Putamen (tissue), 1 donor: ENCODE data around the gene FGD6.
"Not testable (repeated sequence)": the region's sequence is repeated elsewhere in the genome, so short reads cannot be mapped to it uniquely, and the experiment has no call there.

ENCODE experiments used
- DNase-seq: peaks from one replicate; pipeline ENCODE4 v3.0.0-alpha.2; 2016; ENCODE audit warnings: low spot score

FGD6 gene

DNA sequence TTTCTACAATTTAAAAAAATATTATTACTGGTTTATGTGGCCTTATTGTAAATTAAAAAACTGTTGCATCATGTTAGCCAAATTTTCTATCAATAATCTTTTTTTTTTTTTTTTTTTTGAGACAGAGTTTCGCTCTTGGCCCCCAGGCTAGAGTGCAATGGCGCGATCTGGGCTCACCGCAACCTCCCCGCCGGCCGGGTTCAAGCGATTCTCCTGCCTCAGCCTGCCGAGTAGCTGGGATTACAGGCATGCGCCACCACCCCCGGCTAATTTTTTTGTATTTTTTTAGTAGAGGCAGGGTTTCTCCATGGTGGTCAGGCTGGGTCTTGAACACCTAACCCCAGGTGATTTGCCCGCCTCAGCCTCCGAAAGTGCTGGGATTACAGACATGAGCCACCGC, 16.9 kb upstream of the FGD6 start:
- not testable (repeated sequence) for DNase-seq

DNA sequence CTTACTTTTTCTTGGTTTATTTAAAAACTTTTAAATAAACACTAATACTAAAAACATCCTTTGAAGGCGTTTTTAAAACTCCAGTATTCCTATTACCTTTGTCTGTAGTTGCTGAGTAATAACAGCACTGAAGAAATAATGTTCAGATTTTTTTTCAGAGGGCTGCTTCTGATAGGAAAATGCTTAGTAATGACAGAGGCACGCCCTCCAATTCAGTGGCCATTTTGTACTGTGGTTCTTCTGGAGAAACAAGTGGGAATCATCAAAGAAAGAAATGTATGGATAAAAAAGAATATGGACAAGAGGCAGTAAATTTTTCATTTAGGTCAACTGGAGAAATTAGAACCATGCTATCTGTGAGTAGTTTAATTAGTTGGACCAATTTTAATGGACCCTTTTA, 13.9 kb upstream of the FGD6 start:
- no peak for DNase-seq

DNA sequence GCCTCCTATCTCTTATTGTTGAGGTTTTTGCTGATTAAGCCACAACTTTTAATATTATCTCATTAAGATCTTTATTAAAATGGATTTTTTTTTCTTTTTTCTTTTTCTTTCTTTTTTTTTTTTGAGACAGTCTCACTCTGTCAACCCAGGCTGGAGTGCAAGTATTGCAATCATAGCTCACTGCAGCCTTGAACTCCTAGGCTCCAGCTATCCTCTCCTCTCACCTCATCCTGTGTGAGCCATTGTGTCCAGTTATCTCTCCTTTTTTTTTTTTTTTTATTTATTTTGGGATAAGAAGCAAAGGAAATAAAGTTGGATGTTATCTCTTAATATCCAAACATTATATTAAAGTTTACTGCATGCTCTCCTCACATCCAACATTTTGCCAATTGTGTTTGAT, 13.0 kb upstream of the FGD6 start:
- DNase-seq = no peak

DNA sequence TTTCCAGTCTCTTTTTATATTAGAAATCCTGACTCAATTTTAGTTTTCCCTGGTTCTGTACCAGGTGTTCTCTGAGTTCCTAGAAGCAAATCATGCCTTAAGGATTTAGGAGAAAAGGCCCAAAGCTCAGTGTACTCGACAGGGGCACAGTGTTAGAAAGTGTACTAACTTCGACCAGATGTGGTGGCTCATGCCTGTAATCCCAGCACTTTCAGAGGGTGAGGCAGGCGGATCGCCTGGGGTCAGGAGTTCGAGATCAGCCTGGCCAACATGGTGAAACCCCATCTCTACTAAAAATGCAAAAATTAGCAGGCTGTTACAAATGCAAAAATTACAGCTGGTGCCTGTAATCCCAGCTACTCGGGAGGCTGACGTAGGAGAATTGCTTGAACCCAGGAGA, 12.4 kb upstream of the FGD6 start:
- DNase-seq = no peak

DNA sequence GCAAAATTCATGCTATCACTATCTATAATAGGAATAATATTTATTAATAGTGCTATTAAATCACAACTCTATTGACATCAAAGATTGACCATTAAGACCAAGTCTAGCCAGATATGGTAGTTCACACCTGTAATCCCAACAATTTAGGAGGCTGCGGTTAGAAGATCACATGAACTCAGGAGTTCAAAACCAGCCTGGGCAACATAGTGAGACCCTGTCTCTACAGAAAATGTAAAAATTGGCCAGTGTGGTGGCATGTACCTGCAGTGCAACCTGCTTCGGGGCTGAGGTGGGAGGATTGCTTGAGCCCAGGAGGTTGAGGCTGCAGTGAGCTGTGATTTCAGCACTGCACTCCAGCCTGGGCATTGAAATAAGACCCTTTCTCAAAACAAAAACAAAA, 11.3 kb upstream of the FGD6 start:
- no peak for DNase-seq

DNA sequence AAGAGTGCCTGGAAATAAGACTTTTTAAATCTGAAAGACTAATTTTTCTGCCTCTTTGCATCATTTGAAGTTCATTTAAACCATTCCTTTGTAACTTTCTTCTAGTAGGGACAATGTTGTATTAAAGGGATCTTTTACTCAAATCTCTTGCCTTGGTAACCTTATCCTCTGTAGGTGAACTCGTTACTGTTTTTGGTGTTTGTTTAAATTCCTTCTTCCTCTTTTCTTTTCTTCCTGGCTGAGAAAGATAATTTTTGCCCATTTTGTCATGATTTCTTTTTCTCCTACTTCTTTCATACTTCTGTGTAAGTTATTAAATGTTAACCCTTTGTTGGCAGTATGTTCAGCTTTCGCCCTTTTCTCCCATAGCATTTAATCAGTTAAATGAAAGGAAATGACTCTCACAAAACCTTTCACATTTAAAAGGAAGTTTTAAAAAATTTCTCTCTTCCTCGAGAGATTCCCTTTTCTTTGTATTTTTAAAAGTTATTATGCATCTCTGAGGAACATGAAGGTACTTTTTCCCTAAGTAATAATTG, 10.6 kb upstream of the FGD6 start:
- no peak for DNase-seq

DNA sequence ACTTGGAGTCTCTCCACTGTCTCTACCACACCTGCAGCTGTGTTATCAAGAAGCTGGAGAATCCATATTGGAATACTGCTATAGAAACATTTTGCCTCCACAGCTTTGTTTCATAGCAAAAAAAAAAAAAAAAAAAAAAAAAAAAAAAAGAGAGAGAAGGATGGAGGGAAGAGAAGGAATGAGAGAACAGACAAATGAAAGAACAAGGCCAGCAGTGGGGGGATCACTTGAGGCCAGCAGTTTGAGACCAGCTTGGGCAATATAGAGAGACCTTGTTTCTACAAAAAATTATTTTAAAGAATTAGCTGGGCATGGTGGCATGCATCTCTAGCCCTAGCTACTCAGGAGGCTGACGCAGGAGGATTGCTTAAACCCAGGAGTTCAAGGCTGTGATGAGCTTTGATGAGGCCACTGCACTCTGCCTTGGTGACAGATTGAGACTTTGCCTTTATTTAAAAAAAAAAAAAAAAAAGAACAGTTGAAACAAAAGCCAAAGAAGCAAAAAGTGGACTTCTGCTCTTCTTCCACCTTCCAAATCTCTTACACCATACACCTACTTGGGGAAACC, 8.5 kb upstream of the FGD6 start:
- DNase-seq = no peak

DNA sequence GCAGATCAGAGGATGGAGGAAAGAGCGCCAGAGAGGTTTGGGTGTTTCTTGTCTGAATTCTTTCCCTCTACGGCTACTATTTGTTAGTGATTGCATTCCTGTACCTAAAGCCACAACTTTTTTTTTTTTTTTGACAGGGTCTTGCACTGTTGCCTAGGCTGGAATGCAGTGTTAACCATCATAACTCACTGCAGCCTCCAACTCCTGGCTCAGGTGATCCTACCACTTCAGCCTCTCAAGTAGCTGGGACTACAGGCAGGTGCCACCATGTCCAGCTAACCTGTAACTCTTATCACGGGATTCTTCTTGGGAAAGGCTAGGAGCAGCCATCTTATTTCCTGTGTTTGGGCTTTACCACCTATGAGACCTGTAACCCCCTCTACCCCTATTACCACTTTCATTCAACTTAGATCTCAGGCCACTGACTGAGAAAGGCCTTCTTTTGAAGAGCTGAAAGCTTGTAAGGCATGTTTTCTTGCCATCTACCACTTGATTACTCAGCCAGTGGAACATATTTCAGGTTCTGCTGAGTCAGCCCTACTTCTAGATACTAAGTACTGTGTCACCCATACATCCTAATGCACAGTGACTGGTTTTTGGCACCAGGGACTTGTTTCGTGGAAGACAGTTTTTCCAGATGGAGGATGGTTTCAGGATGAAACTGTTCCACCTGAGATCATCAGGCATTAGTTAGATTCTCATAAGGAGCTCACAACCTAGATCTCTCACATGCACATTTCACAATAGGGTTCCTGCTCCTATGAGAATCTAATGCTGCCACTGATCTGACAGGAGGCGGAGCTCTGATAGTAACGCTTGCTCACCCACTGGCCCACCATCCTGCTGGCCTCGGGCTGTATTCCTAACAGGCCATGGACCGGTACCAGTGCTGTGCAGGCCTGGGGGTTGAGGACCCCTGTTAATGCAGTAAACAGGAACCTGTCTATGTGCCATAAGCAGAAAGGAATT, 7.2 kb upstream of the FGD6 start:
- no peak for DNase-seq

DNA sequence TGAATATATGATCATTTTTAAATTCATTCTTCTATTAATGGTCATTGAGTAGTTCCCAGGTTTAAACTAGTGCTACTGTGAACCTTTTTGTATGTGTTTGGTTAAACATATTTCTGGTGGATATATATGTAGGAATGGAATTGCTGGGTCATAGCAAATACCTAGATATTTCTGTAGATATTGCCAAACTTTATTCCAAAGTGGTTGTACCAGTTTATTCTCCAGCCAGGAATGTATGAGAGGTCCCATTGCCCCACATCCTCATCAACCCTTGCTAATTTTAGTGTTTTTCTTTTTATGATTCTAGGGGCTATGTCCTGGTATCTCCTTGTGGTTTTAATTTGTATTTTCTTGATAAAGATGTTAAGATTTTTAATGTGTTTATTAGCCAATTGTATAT, 3.5 kb upstream of the FGD6 start:
- no peak for DNase-seq

DNA sequence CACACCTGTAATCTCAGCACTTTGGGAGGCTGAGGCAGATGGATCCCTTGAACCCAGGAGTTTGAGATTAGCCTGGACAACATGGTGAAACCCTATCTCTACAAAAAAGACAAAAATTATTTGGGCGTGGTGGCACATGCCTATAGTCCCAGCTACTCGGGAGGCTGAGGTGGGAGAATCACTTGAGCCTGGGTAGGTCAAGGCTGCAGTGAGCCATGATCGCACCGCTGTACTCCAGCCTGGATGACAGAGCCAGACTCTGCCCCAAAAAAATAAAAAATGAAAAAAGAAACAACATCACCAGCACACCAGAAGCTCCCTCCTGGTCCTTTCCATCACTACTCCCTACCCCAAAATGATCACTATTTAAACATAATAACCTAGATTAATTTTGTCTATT, 2.9 kb upstream of the FGD6 start:
- no peak for DNase-seq

DNA sequence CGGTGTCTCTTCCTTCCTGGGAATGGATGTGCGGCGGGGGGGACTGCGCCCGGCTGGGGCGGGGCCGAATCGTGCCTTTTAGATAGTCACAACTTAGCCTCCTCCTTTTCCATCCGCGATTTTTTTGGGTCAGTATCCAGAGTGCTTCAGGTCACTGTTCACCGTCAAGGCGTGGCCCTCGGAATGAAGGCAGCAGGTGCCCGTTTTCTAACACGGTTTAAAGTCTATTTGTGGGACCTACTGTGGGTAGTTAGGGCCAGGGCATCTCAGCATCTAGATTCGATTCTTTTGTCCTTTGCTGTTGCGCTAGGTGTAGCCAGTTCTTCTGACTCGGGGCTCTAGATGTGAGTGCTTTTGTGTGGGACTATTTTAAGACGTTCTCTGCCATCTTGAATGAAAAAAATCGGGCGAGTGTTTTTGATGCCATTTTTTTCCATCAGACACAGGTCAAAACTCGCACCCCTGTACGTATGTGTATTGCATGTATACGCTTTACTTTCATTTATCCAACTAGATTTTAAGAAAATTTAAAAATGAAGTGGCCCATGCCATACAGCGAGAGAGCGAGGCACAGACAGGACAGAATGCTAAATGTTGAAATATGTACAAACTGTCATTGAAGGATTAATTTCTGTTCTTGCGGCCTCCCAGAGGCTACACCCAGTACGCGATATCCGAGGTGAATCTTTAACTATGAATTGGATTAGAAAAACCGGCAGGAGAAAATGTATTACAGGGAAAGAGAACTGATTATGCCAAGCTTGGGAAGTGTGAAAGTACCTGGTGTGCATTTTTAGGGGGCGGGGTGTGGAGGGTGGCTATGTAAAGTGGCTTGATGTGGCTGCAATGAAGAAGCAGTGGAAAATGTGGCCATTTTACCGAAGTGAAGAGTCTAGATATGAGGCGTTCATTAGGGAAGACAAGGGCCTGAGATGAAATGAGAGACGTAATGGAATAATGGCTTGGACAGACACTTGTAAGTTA, 1.2 kb upstream of the FGD6 start:
- DNase-seq = peak; percentile 39

DNA sequence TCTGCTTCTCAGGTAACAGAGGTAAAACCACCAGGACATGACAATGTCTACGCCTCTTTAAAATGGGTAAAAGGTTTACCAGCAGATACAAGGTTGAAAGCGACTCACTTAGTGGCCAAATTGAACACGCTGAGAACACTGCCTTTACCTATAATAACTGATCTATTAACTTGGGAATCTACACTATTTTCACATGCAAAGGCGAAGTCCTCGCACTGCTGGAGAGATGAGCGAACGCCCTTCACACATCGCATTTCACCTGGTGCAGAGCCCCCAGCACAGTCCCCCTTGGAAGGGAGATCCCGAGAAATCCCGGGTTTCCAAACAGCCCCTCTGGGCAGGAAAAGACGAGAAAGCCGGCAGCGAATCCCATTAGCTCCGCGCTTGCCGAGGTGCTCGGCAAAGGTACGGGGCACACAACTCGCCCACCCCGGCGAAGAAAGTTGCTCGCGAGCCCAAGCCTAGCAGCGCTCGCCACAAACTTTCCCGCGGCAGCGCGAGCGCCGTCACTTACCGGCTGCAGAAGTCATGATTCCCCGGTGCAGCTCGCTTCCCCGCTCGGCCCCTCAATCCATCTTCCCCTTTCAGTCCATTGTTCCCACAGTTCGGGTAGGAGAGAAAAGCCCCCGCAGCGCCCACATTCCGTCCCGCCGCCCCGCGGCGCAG, 423 bp downstream of the FGD6 start:
- DNase-seq = no peak

DNA sequence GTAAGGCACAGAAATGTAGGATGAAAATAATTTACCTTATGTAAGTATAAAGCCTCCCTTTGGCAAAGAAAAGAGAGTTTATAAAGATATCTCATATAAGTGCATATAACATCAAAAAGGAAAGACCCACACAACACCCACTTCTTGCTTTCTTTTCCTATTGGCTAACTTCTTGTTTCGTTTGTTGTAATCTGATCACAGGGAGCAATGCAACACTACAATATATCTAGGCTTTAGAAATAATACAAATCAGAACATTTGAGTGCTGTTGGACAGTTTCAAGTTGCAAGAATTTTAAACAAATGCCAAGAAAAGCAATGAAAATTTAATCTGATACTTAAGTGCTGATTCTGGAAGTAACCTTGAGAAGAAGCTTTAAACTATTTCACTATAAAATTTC, 1.3 kb downstream of the FGD6 start:
- DNase-seq = no peak

DNA sequence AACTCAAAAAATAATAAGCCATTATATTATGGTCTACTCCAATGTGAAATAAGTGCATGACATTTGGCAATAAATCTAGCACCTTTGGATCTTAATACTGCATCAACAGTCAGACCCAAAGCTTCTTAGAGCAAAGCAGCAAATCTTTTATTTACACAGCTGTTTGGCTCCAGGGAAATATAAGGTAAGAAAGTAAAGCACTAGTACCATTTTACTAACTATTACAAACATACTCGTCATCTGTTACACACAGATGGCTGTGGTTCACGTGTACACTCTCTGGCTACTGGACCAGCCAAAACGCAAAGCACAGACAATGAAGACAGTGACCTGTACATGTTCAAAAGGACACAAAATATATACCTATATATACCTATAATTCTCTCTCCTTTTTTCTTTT, 2.8 kb downstream of the FGD6 start:
- DNase-seq = no peak

DNA sequence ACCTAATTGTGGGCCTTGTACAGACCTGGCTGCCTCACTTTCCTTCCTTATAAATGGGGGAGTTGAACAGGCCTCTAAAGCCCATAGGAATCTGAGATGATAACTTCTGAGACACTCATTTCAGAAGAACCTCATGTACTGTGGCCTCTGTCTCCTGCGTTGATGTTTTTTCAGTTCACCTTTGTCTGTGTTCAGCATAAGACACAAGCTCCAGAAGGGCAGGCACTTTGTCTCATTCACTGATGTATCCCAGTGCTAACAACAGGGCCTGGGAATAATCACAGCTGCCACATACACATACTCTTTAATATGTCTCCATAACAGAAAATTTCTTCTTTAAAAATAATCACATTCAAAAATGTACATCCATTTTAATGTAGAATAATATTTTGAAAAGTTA, 3.3 kb downstream of the FGD6 start:
- DNase-seq = no peak

DNA sequence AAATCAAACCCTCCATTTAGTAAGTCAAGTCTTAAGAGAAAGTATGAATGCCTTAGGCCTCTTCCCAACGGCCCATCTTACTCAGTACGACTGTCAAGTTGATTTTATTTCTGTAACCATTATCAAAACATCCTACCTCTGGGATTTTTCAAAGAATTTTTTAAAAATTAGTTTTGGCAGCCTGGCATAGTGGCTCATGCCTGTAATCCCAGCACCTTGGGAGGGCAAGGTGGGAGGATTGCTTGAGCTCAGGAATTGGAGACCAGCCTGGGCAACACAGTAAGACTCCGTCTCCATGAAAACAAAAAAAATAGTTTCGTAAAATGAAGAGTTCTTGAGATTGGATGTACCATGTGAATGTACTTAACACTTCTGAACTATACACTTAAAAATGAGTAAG, 4.1 kb downstream of the FGD6 start:
- no peak for DNase-seq

DNA sequence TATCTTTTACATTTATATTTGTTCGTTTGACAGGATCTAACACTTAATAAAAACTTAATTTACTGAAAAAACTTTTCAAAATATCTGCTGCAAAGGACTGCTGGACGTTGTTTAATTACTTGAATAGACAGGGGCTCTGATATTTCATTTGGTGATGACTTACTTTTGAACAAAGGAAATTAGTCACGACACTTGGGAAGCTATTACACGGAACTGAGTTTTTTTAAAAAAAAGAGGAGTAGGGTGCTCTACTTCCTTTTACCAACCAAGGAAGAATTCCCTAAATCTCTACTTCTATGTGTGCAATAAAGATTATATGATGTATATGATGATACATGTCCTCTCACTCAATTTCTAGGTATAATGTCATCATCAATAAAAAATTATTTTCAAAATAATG, 4.7 kb downstream of the FGD6 start:
- DNase-seq = no peak

DNA sequence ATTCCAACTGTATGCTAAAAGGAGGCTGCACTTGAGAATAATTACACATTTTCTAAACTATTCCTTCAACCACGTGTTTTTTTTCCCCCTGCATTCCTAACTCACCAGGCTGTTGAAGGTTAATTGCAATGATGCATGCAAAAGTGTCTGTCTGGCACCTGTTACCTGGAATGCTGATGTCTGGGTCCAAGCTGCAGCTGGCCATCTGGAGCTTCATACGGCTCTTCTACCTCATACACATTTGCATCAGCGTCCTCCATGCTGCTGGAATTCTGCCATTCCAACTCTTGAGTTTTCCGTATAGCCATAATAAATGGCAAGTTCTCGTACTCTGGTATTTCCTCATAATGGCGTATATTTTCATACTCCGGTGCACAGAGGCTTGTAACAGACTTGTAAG, 8.6 kb downstream of the FGD6 start:
- no peak for DNase-seq

DNA sequence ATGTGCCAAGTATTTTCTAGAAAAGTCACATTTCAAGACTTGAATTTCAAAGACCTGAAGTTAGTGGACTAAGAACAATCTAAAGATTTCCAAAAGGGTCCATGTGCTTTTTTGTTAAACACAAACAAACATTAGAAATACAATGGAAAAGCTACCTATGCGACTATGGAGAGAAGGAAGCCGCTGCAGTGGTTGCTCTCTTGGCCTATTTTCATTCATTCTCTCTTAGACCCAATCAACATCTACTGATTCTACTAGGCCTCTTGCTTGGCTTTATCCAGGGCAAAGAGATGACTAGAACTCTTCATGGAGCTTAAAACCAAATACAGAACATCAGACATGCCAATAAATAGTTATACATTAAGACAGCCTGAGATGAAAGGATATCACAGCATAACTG, 9.9 kb downstream of the FGD6 start:
- no peak for DNase-seq

DNA sequence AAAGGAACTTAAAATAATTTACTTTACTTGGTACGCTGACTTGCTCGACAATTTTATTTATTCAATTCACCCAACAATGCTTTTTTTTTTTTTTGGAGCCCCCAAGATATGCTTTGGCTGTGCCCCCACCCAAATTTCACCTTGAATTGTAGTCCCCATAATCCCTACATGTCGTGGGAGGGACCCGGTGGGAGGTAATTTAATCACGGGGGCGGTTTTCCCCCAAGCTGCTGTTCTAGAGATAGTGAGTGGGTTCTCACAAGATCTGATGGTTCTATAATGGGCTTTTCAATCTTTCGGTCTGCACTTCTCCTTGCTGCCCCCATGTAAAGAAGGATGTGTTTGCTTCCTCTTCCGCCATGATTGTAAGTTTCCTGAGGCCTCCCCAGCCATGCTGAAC, 10.4 kb downstream of the FGD6 start:
- DNase-seq = no peak

DNA sequence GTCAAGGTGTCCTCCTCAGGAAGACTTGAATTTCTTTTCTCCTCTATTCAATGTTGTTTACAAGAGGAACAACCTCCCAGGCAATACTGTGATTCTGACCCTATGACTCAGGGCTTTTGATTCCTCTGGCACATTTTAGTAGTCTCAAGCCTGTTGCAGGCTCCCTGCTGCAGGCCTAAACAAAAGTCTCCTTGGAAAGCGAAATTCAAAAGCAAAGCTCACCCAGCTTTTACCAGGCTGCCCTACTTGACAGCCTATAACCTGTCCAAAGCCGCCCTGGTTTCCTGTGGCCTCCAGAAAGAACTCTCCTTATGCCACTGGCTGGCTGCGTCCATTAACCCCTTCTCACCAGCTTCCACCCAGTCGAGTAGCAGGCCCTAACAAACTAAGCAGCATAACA, 11.6 kb downstream of the FGD6 start:
- DNase-seq = peak; percentile 56
